HEK293 (cell line): ENCODE data around the gene BANF2.

Experiments used
- BCL11A ChIP-seq: fragments of 450-650 bp; formaldehyde crosslinking; IDR thresholded peaks from 2 replicates; pipeline ENCODE4 v1.5.1; 2016; ENCODE audit warnings: low read depth, missing biosample characterization, missing genetic modification characterization
- ZNF292 ChIP-seq: fragments of 450-650 bp; formaldehyde crosslinking; IDR thresholded peaks from 2 replicates; pipeline ENCODE4 v1.5.1; 2016; ENCODE audit warnings: low read depth, missing biosample characterization, missing genetic modification characterization, borderline replicate concordance
- ZNF311 ChIP-seq: fragments of 450-650 bp; formaldehyde crosslinking; IDR thresholded peaks from 2 replicates; pipeline ENCODE4 v1.5.1; 2017; ENCODE audit warnings: missing biosample characterization, missing genetic modification characterization, borderline replicate concordance
- ZNF707 ChIP-seq: fragments of 450-650 bp; formaldehyde crosslinking; IDR thresholded peaks from 2 replicates; pipeline ENCODE4 v1.5.1; 2016; ENCODE audit warnings: missing biosample characterization, missing genetic modification characterization
- ZSCAN30 ChIP-seq: fragments of 450-650 bp; IDR thresholded peaks from 2 replicates; pipeline ENCODE4 v1.5.1; 2018; ENCODE audit warnings: missing biosample characterization, mild to moderate bottlenecking, missing genetic modification characterization, moderate library complexity
- TF ChIP-seq, protein P1 (sequence below): fragments of 450-650 bp; formaldehyde crosslinking; IDR thresholded peaks from 2 replicates; pipeline ENCODE4 v1.5.1; 2016; ENCODE audit warnings: missing biosample characterization, missing genetic modification characterization
- TF ChIP-seq, protein P2 (sequence below): fragments of 450-650 bp; formaldehyde crosslinking; IDR thresholded peaks from 2 replicates; pipeline ENCODE4 v1.5.1; 2017; ENCODE audit warnings: missing biosample characterization, missing genetic modification characterization

DNA sequence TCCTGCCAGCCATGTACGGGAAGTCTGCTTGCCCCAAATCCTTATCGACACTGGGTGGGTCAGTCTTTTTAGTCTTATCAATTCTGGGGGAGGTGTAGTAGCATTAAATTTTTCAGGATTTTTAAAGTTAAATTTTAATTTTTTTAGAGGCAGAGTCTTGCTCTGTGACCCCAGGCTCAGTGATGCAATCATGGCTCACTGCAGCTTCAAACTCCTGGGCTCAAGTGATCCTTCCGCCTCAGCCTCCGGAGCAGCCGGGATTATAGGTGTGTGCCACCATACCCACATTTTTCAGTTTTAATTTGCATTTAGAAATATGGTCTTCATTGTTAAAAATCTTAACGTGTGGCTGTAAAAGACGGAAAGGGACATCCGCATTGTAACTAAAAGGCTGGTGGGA lies 51.9 kb downstream of the BANF2 start:
- no peak for TF ChIP-seq ZSCAN30 (tag by site-specific recombination)
- TF ChIP-seq BCL11A, result no peak
- no peak for TF ChIP-seq ZNF292 (tag by site-specific recombination)
- TF ChIP-seq, protein P1, sequence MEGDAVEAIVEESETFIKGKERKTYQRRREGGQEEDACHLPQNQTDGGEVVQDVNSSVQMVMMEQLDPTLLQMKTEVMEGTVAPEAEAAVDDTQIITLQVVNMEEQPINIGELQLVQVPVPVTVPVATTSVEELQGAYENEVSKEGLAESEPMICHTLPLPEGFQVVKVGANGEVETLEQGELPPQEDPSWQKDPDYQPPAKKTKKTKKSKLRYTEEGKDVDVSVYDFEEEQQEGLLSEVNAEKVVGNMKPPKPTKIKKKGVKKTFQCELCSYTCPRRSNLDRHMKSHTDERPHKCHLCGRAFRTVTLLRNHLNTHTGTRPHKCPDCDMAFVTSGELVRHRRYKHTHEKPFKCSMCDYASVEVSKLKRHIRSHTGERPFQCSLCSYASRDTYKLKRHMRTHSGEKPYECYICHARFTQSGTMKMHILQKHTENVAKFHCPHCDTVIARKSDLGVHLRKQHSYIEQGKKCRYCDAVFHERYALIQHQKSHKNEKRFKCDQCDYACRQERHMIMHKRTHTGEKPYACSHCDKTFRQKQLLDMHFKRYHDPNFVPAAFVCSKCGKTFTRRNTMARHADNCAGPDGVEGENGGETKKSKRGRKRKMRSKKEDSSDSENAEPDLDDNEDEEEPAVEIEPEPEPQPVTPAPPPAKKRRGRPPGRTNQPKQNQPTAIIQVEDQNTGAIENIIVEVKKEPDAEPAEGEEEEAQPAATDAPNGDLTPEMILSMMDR (tag by site-specific recombination), result no peak
- TF ChIP-seq ZNF311 (tag by site-specific recombination), result no peak
- no peak for TF ChIP-seq ZNF707 (tag by site-specific recombination)
- TF ChIP-seq, protein P2, sequence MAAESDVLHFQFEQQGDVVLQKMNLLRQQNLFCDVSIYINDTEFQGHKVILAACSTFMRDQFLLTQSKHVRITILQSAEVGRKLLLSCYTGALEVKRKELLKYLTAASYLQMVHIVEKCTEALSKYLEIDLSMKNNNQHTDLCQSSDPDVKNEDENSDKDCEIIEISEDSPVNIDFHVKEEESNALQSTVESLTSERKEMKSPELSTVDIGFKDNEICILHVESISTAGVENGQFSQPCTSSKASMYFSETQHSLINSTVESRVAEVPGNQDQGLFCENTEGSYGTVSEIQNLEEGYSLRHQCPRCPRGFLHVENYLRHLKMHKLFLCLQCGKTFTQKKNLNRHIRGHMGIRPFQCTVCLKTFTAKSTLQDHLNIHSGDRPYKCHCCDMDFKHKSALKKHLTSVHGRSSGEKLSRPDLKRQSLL (tag by site-specific recombination), result no peak
